HG03442 (cell line): ENCODE data around the gene CHN1.

Experiments used
- ATAC-seq: cut with Tn5 transposase; IDR thresholded peaks from one replicate; pipeline ENCODE4 v1.9.1; 2021; ENCODE audit warnings: mild to moderate bottlenecking, moderate library complexity; ENCODE audit not compliant: unreplicated experiment

The CHN1 gene

DNA sequence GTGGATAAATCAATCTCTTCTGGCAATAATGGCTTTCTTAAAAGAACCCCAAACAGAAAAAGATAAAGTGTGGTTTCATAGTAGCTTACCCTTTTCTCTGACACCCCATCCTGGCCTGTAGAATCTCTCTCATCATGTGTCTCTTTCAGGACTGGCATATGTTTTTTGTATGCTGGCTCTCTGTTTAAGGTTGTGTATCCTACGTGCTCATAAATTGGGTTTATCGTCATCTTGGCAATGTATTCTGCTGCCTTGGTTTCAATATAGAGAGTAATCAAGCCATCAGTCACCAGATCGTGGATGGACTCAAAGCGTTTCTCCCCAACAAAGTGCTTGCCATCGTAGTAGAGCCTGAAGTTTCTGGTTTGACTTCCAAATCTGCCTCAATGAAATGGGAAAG is 127.4 kb downstream of the CHN1 start:
- ATAC-seq: no peak

DNA sequence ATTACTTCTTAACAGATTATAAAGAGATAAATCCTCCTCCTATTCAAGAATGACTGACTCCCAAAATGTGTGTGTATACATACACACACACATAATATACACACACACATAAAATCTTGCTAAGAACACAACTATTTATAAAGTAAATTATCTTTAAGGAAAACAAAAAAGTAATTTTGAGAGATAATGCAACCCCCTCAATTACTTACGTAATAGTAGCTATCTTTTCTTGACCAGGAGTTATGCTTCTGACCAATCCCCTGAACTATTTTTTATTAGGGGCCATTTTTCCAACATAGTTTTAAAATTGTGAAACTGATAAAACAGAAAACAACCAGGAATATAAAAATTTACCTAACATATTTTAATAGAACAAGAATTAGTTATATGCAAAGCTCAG is 127.9 kb downstream of the CHN1 start:
- ATAC-seq: no peak

DNA sequence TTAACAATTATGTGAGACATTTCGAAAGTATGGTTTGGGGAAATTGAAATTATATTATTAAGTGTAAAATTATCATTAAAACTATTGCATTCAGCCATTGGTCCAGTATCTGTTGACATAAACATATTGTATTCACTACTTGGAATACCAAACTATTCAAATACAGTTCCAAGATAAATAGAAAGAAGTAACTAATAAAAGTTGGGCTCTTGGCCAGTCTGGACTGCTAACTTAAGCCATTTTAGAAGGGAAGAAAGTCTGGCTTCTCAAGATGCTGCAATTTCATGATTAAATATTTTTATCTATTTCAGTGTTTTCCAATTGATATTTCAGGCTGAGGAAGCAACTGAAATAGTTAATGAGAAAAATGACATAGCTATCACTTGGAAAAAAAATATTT is 131.1 kb downstream of the CHN1 start:
- no peak for ATAC-seq

DNA sequence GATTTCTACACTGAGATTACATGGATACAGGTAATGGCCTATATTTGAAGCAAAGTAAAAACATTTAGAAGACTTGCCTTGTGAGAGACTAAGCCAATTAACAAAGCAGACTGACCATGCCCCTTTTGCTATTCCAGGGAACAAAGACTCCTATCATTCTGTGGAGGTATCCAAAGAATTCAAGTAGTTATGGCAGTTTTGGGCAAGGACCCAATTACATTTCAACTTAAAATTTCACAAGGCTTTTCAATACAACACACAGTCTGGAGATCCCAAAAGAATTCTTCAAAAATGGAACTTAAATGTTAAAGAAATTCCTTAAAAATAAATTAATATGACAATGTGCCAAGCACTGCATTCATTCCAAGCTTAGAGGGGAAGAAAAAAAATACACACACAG is 131.7 kb downstream of the CHN1 start:
- no peak for ATAC-seq

DNA sequence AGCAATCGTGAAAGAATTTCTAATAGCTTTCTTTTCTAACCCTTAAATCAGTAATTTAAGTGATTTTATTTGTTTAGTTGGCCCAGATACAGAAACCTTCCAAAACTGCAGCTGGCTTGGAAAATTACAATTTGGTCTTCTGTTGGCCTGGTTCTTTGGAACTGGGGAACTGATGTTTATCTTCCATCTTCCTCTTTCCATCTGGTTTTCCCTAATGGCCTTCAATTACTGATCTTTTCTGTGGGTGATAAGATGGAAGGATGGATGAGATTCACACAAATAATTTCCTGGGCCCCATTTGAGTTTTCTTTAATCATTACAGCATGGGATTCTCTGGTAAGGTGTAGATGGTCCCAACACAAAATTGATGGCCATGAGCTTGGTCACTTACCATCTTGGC is 134.4 kb downstream of the CHN1 start:
- ATAC-seq: no peak

DNA sequence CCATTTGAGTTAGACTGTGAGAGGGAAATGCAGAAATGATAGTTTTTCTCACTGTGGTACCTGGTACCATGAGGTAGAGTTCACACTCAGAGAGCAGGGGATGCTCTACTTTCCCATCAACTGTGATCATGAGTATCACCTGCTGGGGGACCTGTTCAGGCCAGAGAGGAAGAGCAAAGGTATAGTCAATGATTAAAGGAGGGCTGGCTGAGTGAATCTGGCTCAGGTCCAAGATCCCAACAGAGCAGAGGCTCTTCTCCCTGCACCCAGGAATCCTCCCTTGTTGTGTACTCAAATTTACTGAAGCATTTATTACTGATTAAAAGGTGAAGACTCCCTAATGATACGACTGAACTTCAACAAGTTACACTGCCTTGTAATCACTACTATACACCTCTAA is 136.3 kb downstream of the CHN1 start:
- ATAC-seq: no peak

- ATAC-seq: no peak
Observed at GRCh38 chr2:174866421-174866820, 138.8 kb downstream of the CHN1 start.

- ATAC-seq: no peak
Observed at GRCh38 chr2:174863183-174863582, 142.0 kb downstream of the CHN1 start.

- no peak for ATAC-seq
Observed at GRCh38 chr2:174859563-174860169, 145.5 kb downstream of the CHN1 start.

DNA sequence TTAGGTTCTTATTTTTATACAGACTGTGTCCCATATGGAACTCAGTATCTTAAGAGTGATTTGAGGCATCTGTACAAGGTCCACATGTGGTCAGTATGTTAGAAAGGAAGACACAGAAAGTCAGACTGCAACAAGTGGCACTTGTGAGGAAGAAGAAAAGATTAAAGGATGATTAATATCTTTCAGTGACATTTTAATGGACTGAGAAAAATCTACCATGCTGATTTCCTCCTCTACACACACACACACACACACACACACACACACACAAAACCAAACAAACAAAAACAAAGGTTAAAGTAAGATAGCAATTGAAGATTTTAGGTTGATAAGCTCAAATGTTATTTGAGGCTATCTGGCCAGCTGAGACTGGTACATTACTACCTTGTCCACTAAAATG is 146.4 kb downstream of the CHN1 start:
- ATAC-seq: no peak

DNA sequence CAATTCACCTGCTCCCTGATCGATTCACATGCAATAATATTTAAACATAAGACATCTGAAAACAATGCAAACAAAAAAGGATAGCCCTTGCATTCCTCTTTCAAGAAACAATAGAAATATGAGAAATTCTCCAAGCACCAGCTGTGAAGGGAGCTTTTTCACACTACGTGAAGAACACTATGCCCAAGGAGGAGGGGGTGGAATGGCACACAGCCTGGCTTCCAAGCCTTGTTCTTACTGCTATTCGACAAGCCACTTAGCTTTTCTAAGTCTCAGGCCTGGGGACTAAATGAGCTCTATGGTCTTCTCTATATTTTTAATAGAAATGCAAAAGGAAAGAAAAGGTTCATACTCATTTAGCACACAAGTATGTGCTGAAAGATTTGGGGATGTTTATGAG is 148.7 kb downstream of the CHN1 start:
- no peak for ATAC-seq

GRCh38 chr2:174846941-174847938 is 157.9 kb downstream of the CHN1 start:
- no peak for ATAC-seq

GRCh38 chr2:174846218-174846617 is 159.0 kb downstream of the CHN1 start:
- no peak for ATAC-seq

- no peak for ATAC-seq
Observed at GRCh38 chr2:174844295-174844708, 160.9 kb downstream of the CHN1 start.

DNA sequence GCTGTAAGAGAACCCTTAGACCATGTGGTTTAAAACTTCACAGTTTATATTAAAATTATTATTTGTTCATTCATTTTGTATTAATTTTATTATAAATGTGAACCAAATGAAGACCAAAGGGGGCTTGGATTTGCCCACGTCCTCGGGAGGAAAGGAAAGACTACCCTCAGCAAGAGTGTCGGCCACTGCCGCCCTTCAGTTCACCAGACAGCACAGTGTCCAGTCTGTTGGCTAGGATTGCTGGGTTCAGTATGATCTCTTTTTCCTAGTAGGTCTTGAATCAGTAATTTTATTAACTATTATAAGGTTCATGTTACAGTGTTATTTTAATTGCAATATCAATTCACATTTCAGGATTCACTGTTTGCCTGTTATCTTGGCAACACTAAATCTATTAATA is 162.7 kb downstream of the CHN1 start:
- no peak for ATAC-seq

GRCh38 chr2:174841936-174842335 is 163.2 kb downstream of the CHN1 start:
- no peak for ATAC-seq

- ATAC-seq: no peak
Observed at GRCh38 chr2:174841350-174841749, 163.8 kb downstream of the CHN1 start.

DNA sequence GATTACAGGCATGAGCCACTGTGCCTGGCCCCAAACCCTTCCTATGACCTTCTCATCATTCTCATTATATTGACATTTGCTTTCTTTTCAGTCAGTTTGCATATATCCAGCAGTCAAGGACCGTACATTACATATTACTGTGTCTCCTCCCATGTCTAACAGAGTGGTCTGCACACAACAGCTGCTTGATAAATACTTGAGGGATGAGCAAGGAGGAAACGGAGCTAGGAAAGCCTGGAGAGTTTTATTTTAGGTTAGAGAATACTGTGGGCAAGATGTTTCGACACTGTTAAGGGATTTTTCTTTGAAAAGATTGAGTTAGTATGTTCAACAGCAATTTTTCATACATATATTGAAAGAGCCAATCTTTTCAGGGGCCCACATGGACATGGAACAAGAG is 164.7 kb downstream of the CHN1 start:
- no peak for ATAC-seq

GRCh38 chr2:174839662-174840061 is 165.5 kb downstream of the CHN1 start:
- no peak for ATAC-seq

DNA sequence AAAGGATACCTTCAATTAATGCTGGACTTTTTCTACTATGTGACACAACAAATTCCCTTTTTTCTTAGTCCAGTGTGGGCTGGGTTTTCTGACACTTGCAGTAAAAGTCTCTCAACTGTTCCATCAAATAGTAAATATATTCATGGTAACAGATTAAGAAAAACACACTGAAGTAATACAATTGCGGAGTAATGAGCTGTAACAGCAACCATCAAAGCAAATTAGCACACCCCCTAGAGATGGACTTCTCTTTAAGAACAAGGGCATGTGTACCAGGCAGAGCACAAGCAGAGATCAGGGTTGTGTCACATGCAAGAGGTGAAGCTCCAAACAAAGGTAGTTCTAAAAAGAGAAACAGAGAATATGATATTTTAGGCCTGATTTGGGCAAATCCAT is 168.2 kb downstream of the CHN1 start:
- ATAC-seq: no peak

DNA sequence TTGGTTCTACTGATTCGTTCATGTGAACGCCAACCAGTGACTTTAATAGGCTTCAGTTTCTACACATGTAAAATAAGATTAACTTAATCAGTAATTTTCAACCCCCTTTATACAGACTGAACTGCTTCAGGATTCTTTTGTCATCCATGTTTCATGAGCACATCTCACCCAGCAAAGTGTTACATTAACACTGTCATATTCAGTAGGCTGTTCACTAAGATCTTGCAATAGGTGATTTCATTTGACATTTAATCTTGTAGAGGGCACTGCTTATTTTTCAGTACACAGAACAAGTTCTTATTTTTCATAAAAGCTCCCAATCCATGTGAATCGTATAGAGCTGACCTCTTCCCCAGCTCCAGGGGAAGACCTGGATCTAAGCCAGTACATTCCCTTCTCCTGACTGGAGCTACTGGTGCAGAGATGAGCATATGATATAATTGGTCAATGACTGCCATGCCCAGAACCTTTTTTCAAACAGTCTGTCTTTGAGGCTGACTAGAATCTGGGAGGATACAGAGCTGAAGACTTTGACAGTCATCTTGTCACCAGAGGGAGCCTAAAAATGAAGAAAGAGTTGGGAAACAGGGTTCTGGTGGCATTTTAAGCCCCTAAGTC is 168.7 kb downstream of the CHN1 start:
- no peak for ATAC-seq

GRCh38 chr2:174835797-174836255 is 169.4 kb downstream of the CHN1 start:
- ATAC-seq: peak; percentile 89
